Transverse colon (tissue), 4 donors: ENCODE data around the gene NR4A2.

Experiments used
- CTCF ChIP-seq, 5 experiments: fragments of 200-600 bp in 3 of 5; fragments of 450-650 bp in 2 of 5; sonication (generic) in 3 of 5; IDR thresholded peaks; 1 replicate in 2 of 5; 2 replicates in 3 of 5; pipeline ENCODE4 v1.5.1; 2016 to 2017; ENCODE audit warnings: antibody characterized with exemption in 5 of 5, inconsistent platforms in 3 of 5, mild to moderate bottlenecking in 2 of 5, moderate library complexity in 1 of 5
- EP300 ChIP-seq: sonication (generic); formaldehyde crosslinking; IDR thresholded peaks from one replicate; pipeline ENCODE4 v1.6.1; 2017; ENCODE audit warnings: antibody characterized with exemption, low read depth
- POLR2A ChIP-seq: fragments of 450-650 bp; IDR thresholded peaks from one replicate; pipeline ENCODE4 v1.6.1; 2016; ENCODE audit warnings: antibody characterized with exemption, mild to moderate bottlenecking, moderate library complexity
- POLR2AphosphoS5 ChIP-seq, 3 donors: sonication (generic); formaldehyde crosslinking; IDR thresholded peaks; one replicate each; pipeline ENCODE4 v1.6.1; 2016; ENCODE audit warnings: antibody characterized with exemption in 3 of 3

DNA sequence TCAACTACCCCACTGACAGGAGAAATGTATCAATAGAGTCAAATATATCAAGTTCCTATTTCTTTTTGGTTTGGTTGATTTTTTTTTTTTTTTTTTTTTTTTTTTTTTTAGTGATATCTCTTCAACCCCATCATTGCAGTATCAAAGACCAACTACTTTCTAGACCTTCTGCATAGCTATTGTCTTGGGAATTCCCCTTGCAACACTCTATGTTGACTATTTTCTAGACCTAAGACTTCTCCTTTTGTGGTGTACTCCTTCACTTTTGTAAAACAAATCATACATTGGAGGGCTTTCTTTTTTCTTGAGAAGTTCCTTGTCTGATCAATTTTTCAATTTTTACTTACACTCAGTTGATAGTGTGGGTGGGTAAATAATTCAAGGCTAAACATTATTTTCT is 46.5 kb upstream of the NR4A2 start:
- TF ChIP-seq CTCF (IDR thresholded peaks at IDR 0.05) = no peak
- TF ChIP-seq POLR2AphosphoS5 (IDR thresholded peaks at IDR 0.05) = no peak
- no peak for TF ChIP-seq EP300
- TF ChIP-seq POLR2A = no peak
